Measurements from ENCODE around the gene SHC3. TPM values are rescaled to one million over a fixed set of nuclear protein-coding genes. Genes with fewer than 3 reads are reported as not detected.

SHC3 gene
- total and polyA plus RNA-seq, 2 donors (not counting 3 experiments of a cell fraction or from before 2014, with no cell fraction given): 1.0 to 2.0 TPM

GRCh38 chr9:89038382-89039103 is 140.1 kb downstream of the SHC3 start:
- BruUV-seq (replicated peaks): no TSS peak
- Histone ChIP-seq H3K36me3 (ENCODE audit: control insufficient read depth in 2 of 2, extremely low read depth in 1 of 2, insufficient read depth in 2 of 2, low read length in 2 of 2) (no peaks in the 10 kb centered on the region), H3K79me2 (ENCODE audit: control insufficient read depth, insufficient read depth, low read length) (no peaks in the 10 kb centered on the region), H3K9ac (replicated peaks; ENCODE audit: extremely low read depth, insufficient read depth, low read length) (no peak overlapping the region), H3K4me3 (replicated peaks in 1 of 3; ENCODE audit: insufficient read depth in 1 of 3, low read depth in 1 of 3, low read length in 3 of 3) (no peak overlapping the region), H3K4me1 (ENCODE audit: control insufficient read depth, extremely low read depth, insufficient read depth, low read length) (peaks cover 4% of the 10 kb centered on the region), H3K27me3 (ENCODE audit: control insufficient read depth in 2 of 2, insufficient read depth in 2 of 2, low read length in 2 of 2) (no peaks in the 10 kb centered on the region), H3K9me1 (replicated peaks; ENCODE audit: control insufficient read depth, extremely low read depth, insufficient read depth, low read length) (no peaks in the 10 kb centered on the region), H3K27ac (ENCODE audit: insufficient read depth, low read depth, low read length) (no peak overlapping the region), H3K4me2 (ENCODE audit: insufficient read depth, low read length) (no peak overlapping the region), H2AFZ (ENCODE audit: low read depth, low read length) (no peak overlapping the region), H4K20me1 (replicated peaks; ENCODE audit: control insufficient read depth, extremely low read depth, insufficient read depth, low read length) (no peaks in the 10 kb centered on the region), H3K9me3 (replicated peaks; ENCODE audit: control insufficient read depth, insufficient read depth, low read length) (no peaks in the 10 kb centered on the region)
- FAIRE-seq: no peak
- intact Hi-C loops (cut with micrococcal nuclease): no loop called here
- no peak for DNase-seq (ENCODE audit: low read depth, low spot score)
- TF ChIP-seq MYC (IDR thresholded peaks at IDR 0.05; ENCODE audit: low read depth, low read length) (no peak), EZH2 (IDR thresholded peaks at IDR 0.05; ENCODE audit: borderline replicate concordance, low read depth, low read length, severe bottlenecking) (no peak)
- dilution Hi-C loops (cut with MboI; ENCODE audit: extremely low pct_ligation_motif_present, low sequenced_read_pairs): no loop called here
- ChIA-PET POLR2A (no interaction called here), CTCF (no interaction called here)

- H4K20me1 ChIP-seq (replicated peaks; ENCODE audit: control insufficient read depth, extremely low read depth, insufficient read depth, low read length): no peaks in the 10 kb centered on the region
- intact Hi-C loops (cut with micrococcal nuclease): no loop called here
- H2AFZ ChIP-seq (ENCODE audit: low read depth, low read length): no peak overlapping the region
- no peaks in the 10 kb centered on the region for H3K36me3 ChIP-seq (ENCODE audit: control insufficient read depth in 2 of 2, extremely low read depth in 1 of 2, insufficient read depth in 2 of 2, low read length in 2 of 2)
- BruUV-seq (replicated peaks): no TSS peak
- dilution Hi-C loops (cut with MboI; ENCODE audit: extremely low pct_ligation_motif_present, low sequenced_read_pairs): no loop called here
- H3K4me3 ChIP-seq (replicated peaks in 1 of 3; ENCODE audit: insufficient read depth in 1 of 3, low read depth in 1 of 3, low read length in 3 of 3): no peak overlapping the region
- H3K4me2 ChIP-seq (ENCODE audit: insufficient read depth, low read length): no peak overlapping the region
- ChIA-PET CTCF (no interaction called here), POLR2A (no interaction called here)
- no peaks in the 10 kb centered on the region for H3K27me3 ChIP-seq (ENCODE audit: control insufficient read depth in 2 of 2, insufficient read depth in 2 of 2, low read length in 2 of 2)
- TF ChIP-seq EZH2 (IDR thresholded peaks at IDR 0.05; ENCODE audit: borderline replicate concordance, low read depth, low read length, severe bottlenecking) (no peak), POLR2AphosphoS5 (IDR thresholded peaks at IDR 0.05; ENCODE audit: insufficient read depth, low read depth, low read length) (no peak), MAX (IDR thresholded peaks at IDR 0.05; ENCODE audit: insufficient read depth, insufficient read length) (no peak), GATA2 (IDR thresholded peaks at IDR 0.05; ENCODE audit: insufficient read depth, insufficient read length, low read depth, low read length) (no peak), FOS (IDR thresholded peaks at IDR 0.05; ENCODE audit: borderline replicate concordance, insufficient read depth, low read length) (no peak), CTCF (IDR thresholded peaks at IDR 0.05; ENCODE audit: extremely low read depth in 1 of 2, insufficient read depth in 1 of 2, low read depth in 1 of 2, low read length in 2 of 2) (no peak), POLR2A (IDR thresholded peaks at IDR 0.05; ENCODE audit: low read depth, low read length) (no peak), MYC (IDR thresholded peaks at IDR 0.05; ENCODE audit: low read depth, low read length) (no peak), JUN (IDR thresholded peaks at IDR 0.05; ENCODE audit: borderline replicate concordance, insufficient read depth, insufficient read length, low read depth) (no peak)
- no peaks in the 10 kb centered on the region for H3K9me1 ChIP-seq (replicated peaks; ENCODE audit: control insufficient read depth, extremely low read depth, insufficient read depth, low read length)
- FAIRE-seq (no peak), DNase-seq (ENCODE audit: low read depth, low spot score) (no peak)
- no peaks in the 10 kb centered on the region for H3K79me2 ChIP-seq (ENCODE audit: control insufficient read depth, insufficient read depth, low read length)
- H3K4me1 ChIP-seq (ENCODE audit: control insufficient read depth, extremely low read depth, insufficient read depth, low read length): peaks cover 4% of the 10 kb centered on the region
- no peak overlapping the region for H3K27ac ChIP-seq (ENCODE audit: insufficient read depth, low read depth, low read length)
- H3K9ac ChIP-seq (replicated peaks; ENCODE audit: extremely low read depth, insufficient read depth, low read length): no peak overlapping the region
- no peaks in the 10 kb centered on the region for H3K9me3 ChIP-seq (replicated peaks; ENCODE audit: control insufficient read depth, insufficient read depth, low read length)
These were observed 140.7 kb downstream of the SHC3 start for GRCh38 chr9:89037891-89038290.
